SU-DHL-6 (cell line): ENCODE results near the gene GRAP2.

Experiments used
- EZH2phosphoT487 ChIP-seq: fragments of 200-600 bp; sonication (generic), shearing (Covaris generic); conservative IDR thresholded peaks from 2 replicates; pipeline ENCODE4 v1.6.1; 2018; ENCODE audit warnings: mild to moderate bottlenecking, antibody characterized with exemption, low read length, moderate library complexity, mixed read lengths
- TF ChIP-seq, protein P1 (sequence below): fragments of 200-600 bp; sonication (generic); IDR thresholded peaks from one replicate; pipeline ENCODE4 v1.5.1; 2017; ENCODE audit warnings: antibody characterized with exemption, mild to moderate bottlenecking, low read length, moderate library complexity; ENCODE audit not compliant: insufficient read depth, poor library complexity, severe bottlenecking

GRCh38 chr22:39941601-39942000 lies 40.7 kb downstream of the GRAP2 start:
- TF ChIP-seq, protein P1, sequence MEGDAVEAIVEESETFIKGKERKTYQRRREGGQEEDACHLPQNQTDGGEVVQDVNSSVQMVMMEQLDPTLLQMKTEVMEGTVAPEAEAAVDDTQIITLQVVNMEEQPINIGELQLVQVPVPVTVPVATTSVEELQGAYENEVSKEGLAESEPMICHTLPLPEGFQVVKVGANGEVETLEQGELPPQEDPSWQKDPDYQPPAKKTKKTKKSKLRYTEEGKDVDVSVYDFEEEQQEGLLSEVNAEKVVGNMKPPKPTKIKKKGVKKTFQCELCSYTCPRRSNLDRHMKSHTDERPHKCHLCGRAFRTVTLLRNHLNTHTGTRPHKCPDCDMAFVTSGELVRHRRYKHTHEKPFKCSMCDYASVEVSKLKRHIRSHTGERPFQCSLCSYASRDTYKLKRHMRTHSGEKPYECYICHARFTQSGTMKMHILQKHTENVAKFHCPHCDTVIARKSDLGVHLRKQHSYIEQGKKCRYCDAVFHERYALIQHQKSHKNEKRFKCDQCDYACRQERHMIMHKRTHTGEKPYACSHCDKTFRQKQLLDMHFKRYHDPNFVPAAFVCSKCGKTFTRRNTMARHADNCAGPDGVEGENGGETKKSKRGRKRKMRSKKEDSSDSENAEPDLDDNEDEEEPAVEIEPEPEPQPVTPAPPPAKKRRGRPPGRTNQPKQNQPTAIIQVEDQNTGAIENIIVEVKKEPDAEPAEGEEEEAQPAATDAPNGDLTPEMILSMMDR: no peak
- no peak for TF ChIP-seq EZH2phosphoT487
